Endothelial cell of umbilical vein (primary cell): ENCODE data around the gene PTPRD. TPM values are rescaled to one million over a fixed set of nuclear protein-coding genes. Genes with fewer than 3 reads are reported as not detected.

Experiments used
- BruUV-seq: library from RNA; stranded (reverse); fragments of 400-500 nt; replicated peaks from 2 replicates; lab custom pipeline; 2021; lab: Mats Ljungman, UMichigan
- CTCF ChIA-PET: fragments of 300-600, 350-600 bp; sonication (Branson Sonifier 250); formaldehyde crosslinking; loops from one replicate; lab custom pipeline; 2021; ENCODE audit warnings: antibody characterized with exemption, inconsistent platforms; lab: Charles Lee
- POLR2A ChIA-PET: fragments of 300-600, 350-600 bp; sonication (Branson Sonifier 250); formaldehyde crosslinking; loops from one replicate; lab custom pipeline; 2021; ENCODE audit warnings: antibody characterized with exemption, inconsistent platforms; lab: Charles Lee
- DNase-seq: peaks from one replicate; pipeline ENCODE4 v3.0.0-alpha.2; 2011; ENCODE audit warnings: low read depth, low spot score
- FAIRE-seq: peaks from 2 replicates; lab custom pipeline; 2011; peaks lifted over from hg19 to GRCh38; lab: Jason Lieb, UNC
- H2AFZ ChIP-seq: 2 replicates; pipeline ENCODE4 v1.6.0; 2012; ENCODE audit warnings: low read depth, low read length, control low read depth, inconsistent platforms
- H3K27ac ChIP-seq: 2 replicates; pipeline ENCODE4 v1.5.1; 2011; ENCODE audit warnings: low read depth, mild to moderate bottlenecking, control low read depth, low read length, moderate library complexity; ENCODE audit not compliant: insufficient read depth
- H3K27me3 ChIP-seq, 2 experiments: 2 replicates each; pipeline versions ENCODE4 v1.6.0 to v1.6.1; 2011; ENCODE audit warnings: low read length in 2 of 2, mixed read lengths in 1 of 2; ENCODE audit not compliant: control insufficient read depth in 2 of 2, insufficient read depth in 2 of 2
- H3K36me3 ChIP-seq, 2 experiments: 2 replicates in 1 of 2; 3 replicates in 1 of 2; pipeline ENCODE4 v1.5.1; 2011; ENCODE audit warnings: low read length in 2 of 2, mild to moderate bottlenecking in 1 of 2, moderate library complexity in 1 of 2; ENCODE audit not compliant: control insufficient read depth in 2 of 2, insufficient read depth in 2 of 2; ENCODE audit errors: extremely low read depth in 1 of 2
- H3K4me1 ChIP-seq: 3 replicates; pipeline ENCODE4 v1.5.1; 2011; ENCODE audit warnings: mild to moderate bottlenecking, low read length; ENCODE audit not compliant: control insufficient read depth, insufficient read depth; ENCODE audit errors: extremely low read depth
- H3K4me2 ChIP-seq: 2 replicates; pipeline ENCODE4 v1.6.1; 2011; ENCODE audit warnings: low read length, control low read depth, mixed read lengths; ENCODE audit not compliant: insufficient read depth
- H3K4me3 ChIP-seq, 3 experiments: fragments of 200-600 bp in 1 of 3; sonication (generic), shearing (Covaris generic) in 1 of 3; replicated peaks in 1 of 3; 2 replicates each; pipeline ENCODE4 v1.5.1; 2011 to 2016; ENCODE audit warnings: control low read depth in 3 of 3, low read length in 3 of 3, mild to moderate bottlenecking in 2 of 3, inconsistent platforms in 1 of 3, low read depth in 1 of 3, moderate library complexity in 1 of 3; ENCODE audit not compliant: insufficient read depth in 1 of 3
- H3K79me2 ChIP-seq: 2 replicates; pipeline ENCODE4 v1.6.0; 2012; ENCODE audit warnings: low read length, inconsistent platforms; ENCODE audit not compliant: control insufficient read depth, insufficient read depth
- H3K9ac ChIP-seq: replicated peaks from 2 replicates; pipeline ENCODE3; 2011; ENCODE audit warnings: low read length, control low read depth; ENCODE audit not compliant: insufficient read depth; ENCODE audit errors: extremely low read depth
- H3K9me1 ChIP-seq: replicated peaks from 3 replicates; pipeline ENCODE4 v1.6.0; 2011; ENCODE audit warnings: mild to moderate bottlenecking, low read length; ENCODE audit not compliant: control insufficient read depth, insufficient read depth; ENCODE audit errors: extremely low read depth
- H3K9me3 ChIP-seq: replicated peaks from 2 replicates; pipeline ENCODE4 v1.5.1; 2012; ENCODE audit warnings: low read length, inconsistent platforms; ENCODE audit not compliant: control insufficient read depth, insufficient read depth
- H4K20me1 ChIP-seq: replicated peaks from 2 replicates; pipeline ENCODE3; 2011; ENCODE audit warnings: mild to moderate bottlenecking, low read length; ENCODE audit not compliant: control insufficient read depth, insufficient read depth; ENCODE audit errors: extremely low read depth
- EZH2 ChIP-seq: IDR thresholded peaks from 2 replicates; pipeline ENCODE4 v1.6.1; 2012; ENCODE audit warnings: borderline replicate concordance, low read depth, mild to moderate bottlenecking, moderate library complexity, low read length, inconsistent platforms; ENCODE audit not compliant: severe bottlenecking
- GATA2 ChIP-seq: IDR thresholded peaks from 2 replicates; pipeline ENCODE4 v1.7.0; 2011; ENCODE audit warnings: low read depth, mild to moderate bottlenecking, moderate library complexity, mixed read lengths, low read length; ENCODE audit not compliant: insufficient read length, insufficient read depth
- JUN ChIP-seq: IDR thresholded peaks from 2 replicates; pipeline ENCODE4 v1.6.1; 2011; ENCODE audit warnings: borderline replicate concordance, low read depth; ENCODE audit not compliant: insufficient read length, insufficient read depth
- MAX ChIP-seq: IDR thresholded peaks from 2 replicates; pipeline ENCODE4 v1.6.1; 2011; ENCODE audit not compliant: insufficient read depth, insufficient read length
- MYC ChIP-seq: IDR thresholded peaks from one replicate; pipeline ENCODE4 v1.6.1; 2011; ENCODE audit warnings: mild to moderate bottlenecking, low read depth, low read length
- POLR2A ChIP-seq: IDR thresholded peaks from 2 replicates; pipeline ENCODE4 v1.6.1; 2012; ENCODE audit warnings: low read depth, mild to moderate bottlenecking, control low read depth, low read length
- POLR2AphosphoS5 ChIP-seq: IDR thresholded peaks from 2 replicates; pipeline ENCODE4 v1.6.1; 2012; ENCODE audit warnings: low read depth, mild to moderate bottlenecking, control low read depth, low read length, moderate library complexity; ENCODE audit not compliant: insufficient read depth
- dilution Hi-C: fragments of 300-500 bp; cut with MboI; formaldehyde crosslinking; loops from one replicate; pipeline ENCODE4 v1.15.0; 2019; ENCODE audit warnings: low sequenced_read_pairs; ENCODE audit not compliant: extremely low pct_ligation_motif_present
- intact Hi-C: fragments of 100-400 bp; cut with micrococcal nuclease; formaldehyde crosslinking; loops from one replicate; pipeline ENCODE4 v1.10.0; 2022
- polyA plus RNA-seq, 4 experiments: library from polyadenylated mRNA; depleted of rRNA in 3 of 4; stranded (reverse) in 3 of 4; unstranded in 1 of 4; fragments of >200 nt; gene quantifications; 2 replicates each; pipeline versions ENCODE4 v1.2.1 to v1.2.3, GENCODE V29; 2011 to 2012; ENCODE audit warnings: missing spikeins in 1 of 4
- total RNA-seq: library from RNA; stranded (reverse); gene quantifications from 2 replicates; pipeline ENCODE4 v1.2.3, GENCODE V29; 2021

The PTPRD gene
- total and polyA plus RNA-seq, 2 donors (not counting 3 experiments of a cell fraction or from before 2014, with no cell fraction given): 5.5 to 5.7 TPM

- H2AFZ ChIP-seq: no peak overlapping the region
- CTCF ChIA-PET: no interaction called here
- no peaks in the 10 kb centered on the region for H3K9me1 ChIP-seq
- POLR2A ChIA-PET: no interaction called here
- H3K9ac ChIP-seq: no peak overlapping the region
- no peak overlapping the region for H3K4me2 ChIP-seq
- H3K27ac ChIP-seq: no peak overlapping the region
- H3K36me3 ChIP-seq: no peaks in the 10 kb centered on the region
- H3K27me3 ChIP-seq: no peaks in the 10 kb centered on the region
- no peaks in the 10 kb centered on the region for H3K9me3 ChIP-seq
- BruUV-seq: no TSS peak
- intact Hi-C loops (no loop called here), dilution Hi-C loops (no loop called here)
- no peak overlapping the region for H3K4me3 ChIP-seq
- H3K4me1 ChIP-seq: peaks cover 9% of the 10 kb centered on the region
- no peak for TF ChIP-seq MAX
- no peak for TF ChIP-seq MYC
- no peak for TF ChIP-seq GATA2
- TF ChIP-seq EZH2: no peak
- no peak for TF ChIP-seq JUN
- no peak for TF ChIP-seq POLR2AphosphoS5
- no peaks in the 10 kb centered on the region for H4K20me1 ChIP-seq
- FAIRE-seq: no peak
- no peak for DNase-seq
- no peaks in the 10 kb centered on the region for H3K79me2 ChIP-seq
These were observed 619.9 kb downstream of the PTPRD start for GRCh38 chr9:9992936-9993335.

GRCh38 chr9:9973062-9973461 is 639.7 kb downstream of the PTPRD start:
- Histone ChIP-seq H3K9me3 (no peaks in the 10 kb centered on the region), H2AFZ (no peak overlapping the region), H3K27me3 (peaks cover 0 to 2% of the 10 kb centered on the region in 2 experiments), H3K9me1 (no peaks in the 10 kb centered on the region), H3K4me1 (no peaks in the 10 kb centered on the region), H3K79me2 (no peaks in the 10 kb centered on the region), H3K27ac (no peak overlapping the region), H3K4me3 (no peak overlapping the region), H3K4me2 (no peak overlapping the region), H3K9ac (no peak overlapping the region), H3K36me3 (no peaks in the 10 kb centered on the region), H4K20me1 (no peaks in the 10 kb centered on the region)
- ChIA-PET POLR2A (no interaction called here), CTCF (interaction anchor here (1.3 kb wide), 1 partner anchor 30 kb away, joined by 4 read pairs; no protein-coding TSS in a partner anchor)
- DNase-seq (no peak), FAIRE-seq (no peak)
- BruUV-seq: no TSS peak
- TF ChIP-seq MYC (no peak), MAX (no peak), POLR2A (no peak), JUN (no peak)
- intact Hi-C loops (no loop called here), dilution Hi-C loops (no loop called here)
